Measurements from ENCODE around the gene OPALIN. TPM values are rescaled to one million over a fixed set of nuclear protein-coding genes. Genes with fewer than 3 reads are reported as not detected.
"Not testable (repeated sequence)": the region's sequence is repeated elsewhere in the genome, so short reads cannot be mapped to it uniquely, and the experiment has no call there.

OPALIN gene
- total RNA-seq, 4 donors from 2014 or later, result not detected

DNA sequence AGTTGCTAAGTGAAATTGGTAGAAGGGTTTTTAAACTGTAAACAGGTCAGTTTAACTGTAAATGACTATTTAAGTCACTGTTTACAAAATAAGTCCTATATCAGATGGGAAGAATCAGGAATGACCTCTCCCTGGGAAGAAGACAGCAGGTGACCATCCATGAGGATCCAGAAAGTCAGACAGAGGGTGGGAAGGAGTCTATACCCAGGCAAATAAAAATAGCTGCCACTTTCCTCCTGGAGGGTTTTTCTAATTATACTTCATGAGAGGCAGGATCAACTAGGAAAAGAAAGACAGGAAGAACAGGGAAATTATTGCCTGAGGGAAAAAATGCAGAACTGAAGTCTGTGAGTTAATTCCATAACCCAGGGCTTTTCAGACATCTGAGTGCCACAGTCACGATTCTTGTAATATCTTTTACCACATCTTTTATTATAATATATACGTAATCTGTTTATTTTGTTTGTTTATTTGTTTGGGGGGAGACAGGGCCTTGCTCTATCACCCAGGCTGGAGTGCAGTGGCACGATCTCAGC is 47.6 kb downstream of the OPALIN start:
- no peak overlapping the region for H3K4me3 ChIP-seq (ENCODE audit: low read depth, poor library complexity, severe bottlenecking)
- WGBS, 2 donors, result 63 to 67% methylated on average over 3 of the region's 3 CpGs
- TF ChIP-seq, protein P1, sequence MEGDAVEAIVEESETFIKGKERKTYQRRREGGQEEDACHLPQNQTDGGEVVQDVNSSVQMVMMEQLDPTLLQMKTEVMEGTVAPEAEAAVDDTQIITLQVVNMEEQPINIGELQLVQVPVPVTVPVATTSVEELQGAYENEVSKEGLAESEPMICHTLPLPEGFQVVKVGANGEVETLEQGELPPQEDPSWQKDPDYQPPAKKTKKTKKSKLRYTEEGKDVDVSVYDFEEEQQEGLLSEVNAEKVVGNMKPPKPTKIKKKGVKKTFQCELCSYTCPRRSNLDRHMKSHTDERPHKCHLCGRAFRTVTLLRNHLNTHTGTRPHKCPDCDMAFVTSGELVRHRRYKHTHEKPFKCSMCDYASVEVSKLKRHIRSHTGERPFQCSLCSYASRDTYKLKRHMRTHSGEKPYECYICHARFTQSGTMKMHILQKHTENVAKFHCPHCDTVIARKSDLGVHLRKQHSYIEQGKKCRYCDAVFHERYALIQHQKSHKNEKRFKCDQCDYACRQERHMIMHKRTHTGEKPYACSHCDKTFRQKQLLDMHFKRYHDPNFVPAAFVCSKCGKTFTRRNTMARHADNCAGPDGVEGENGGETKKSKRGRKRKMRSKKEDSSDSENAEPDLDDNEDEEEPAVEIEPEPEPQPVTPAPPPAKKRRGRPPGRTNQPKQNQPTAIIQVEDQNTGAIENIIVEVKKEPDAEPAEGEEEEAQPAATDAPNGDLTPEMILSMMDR (IDR thresholded peaks at IDR 0.05), result no peak
- TF ChIP-seq POLR2A (IDR thresholded peaks at IDR 0.05), result no peak
- no peak for DNase-seq (ENCODE audit: low spot score in 2 of 2)
- intact Hi-C loops (cut with DNase I; ENCODE audit: low total_unique reads), result no loop called here

DNA sequence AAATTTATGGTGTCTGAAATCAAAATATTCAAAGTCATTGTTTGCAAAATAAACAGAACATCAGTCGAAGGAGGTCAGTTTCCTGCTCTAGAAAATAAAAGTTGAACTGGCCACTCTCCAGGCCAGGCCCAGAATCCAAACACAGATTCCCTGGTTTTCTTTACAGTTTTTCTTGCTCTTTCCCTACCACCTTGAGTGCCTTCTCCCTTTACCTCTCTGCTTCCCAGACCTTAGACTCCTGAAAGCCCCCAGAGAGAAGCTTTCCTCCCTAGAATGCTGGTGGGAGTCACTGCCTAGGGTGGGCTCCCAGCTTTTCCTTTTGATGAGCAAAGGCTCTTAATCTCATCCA is 48.5 kb downstream of the OPALIN start:
- no peak for DNase-seq (ENCODE audit: low spot score in 2 of 2)
- no peak for TF ChIP-seq POLR2A (IDR thresholded peaks at IDR 0.05)
- TF ChIP-seq, protein P1 (IDR thresholded peaks at IDR 0.05), result no peak
- intact Hi-C loops (cut with DNase I; ENCODE audit: low total_unique reads), result no loop called here
- 43 to 48% methylated on average over 1 of the region's 1 CpG for WGBS, 2 donors
- no peak overlapping the region for H3K4me3 ChIP-seq (ENCODE audit: low read depth, poor library complexity, severe bottlenecking)

DNA sequence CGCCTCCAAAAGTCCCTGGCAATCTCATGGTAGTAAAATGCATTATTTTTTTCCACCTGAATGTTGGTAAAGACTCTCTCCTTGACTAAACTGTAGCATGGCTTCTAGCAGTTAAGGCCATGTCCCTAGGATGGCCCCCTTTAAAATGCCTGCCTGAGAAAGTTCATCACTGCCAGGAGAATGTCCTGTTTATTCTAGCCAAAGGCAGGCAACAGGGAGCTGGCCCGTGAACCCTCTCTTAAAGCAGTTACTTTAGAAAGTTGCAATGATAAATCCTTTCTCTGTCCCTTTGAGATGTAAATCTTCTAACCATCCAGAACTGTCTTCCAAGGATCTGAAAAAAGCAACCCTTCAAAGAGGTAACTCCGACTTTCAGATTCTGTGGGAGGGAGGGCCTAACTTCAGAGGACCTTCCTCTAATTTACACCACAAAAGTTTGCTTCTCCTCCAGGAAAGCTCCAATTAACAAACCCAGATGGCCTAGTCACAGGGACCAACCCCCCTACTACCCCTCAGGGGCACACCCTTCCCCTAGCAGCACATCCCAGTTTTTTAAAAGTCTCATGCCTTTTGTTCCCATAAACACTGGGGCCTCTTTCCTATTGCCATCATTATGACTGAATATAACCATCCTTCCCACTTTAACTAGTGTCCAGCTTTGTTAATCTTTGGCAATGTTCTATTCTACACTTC is 49.0 kb downstream of the OPALIN start:
- DNase-seq (ENCODE audit: low spot score in 2 of 2), result no peak
- TF ChIP-seq, protein P1 (IDR thresholded peaks at IDR 0.05), result no peak
- no peak for TF ChIP-seq POLR2A (IDR thresholded peaks at IDR 0.05)
- no peak overlapping the region for H3K4me3 ChIP-seq (ENCODE audit: low read depth, poor library complexity, severe bottlenecking)
- WGBS, 2 donors, result 44 to 46% methylated on average over 3 of the region's 3 CpGs
- intact Hi-C loops (cut with DNase I; ENCODE audit: low total_unique reads), result no loop called here

DNA sequence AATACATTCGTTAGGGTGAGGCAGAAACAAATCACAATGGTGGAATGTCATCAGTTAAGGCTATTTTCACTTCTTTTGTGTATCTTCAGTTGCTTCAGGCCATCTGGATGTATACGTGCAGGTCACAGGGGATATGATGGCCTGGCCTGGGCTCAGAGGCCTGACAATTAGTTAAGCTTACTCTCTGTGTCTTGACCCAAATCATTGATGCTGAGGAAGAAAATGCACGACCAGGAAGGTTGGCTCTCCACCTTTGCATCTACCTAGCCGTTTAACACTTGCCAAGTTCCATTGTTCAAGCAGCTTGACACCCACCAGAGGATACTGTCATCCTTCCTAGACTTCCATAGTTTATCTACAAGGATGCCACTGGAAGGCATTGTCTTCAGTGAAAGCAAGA is 49.9 kb downstream of the OPALIN start:
- WGBS, 2 donors, result 50 to 55% methylated on average over 4 of the region's 4 CpGs
- H3K4me3 ChIP-seq (ENCODE audit: low read depth, poor library complexity, severe bottlenecking); DNase-seq (ENCODE audit: low spot score in 2 of 2); intact Hi-C loops (cut with DNase I; ENCODE audit: low total_unique reads): not testable (repeated sequence)

DNA sequence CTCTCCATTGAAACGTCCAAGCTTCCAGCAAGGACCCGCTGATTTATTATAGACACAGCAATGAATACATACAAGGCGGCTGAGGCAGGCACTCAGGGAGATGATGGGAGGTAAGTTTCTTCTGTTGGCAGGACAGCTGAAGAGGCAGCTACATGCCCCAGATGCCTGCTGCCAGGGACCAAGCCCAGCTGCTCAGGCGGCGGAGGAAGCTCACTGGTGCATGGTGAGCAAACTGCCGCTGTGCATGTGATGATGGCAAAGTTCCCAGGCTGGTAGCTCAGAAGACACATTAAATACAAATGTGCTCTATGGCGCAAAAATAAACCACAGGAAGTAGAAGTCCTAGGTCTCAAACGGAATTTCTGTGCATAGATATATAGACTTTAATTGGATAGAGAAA is 52.3 kb downstream of the OPALIN start:
- peak; percentile 50 to 85 for DNase-seq (ENCODE audit: low spot score in 2 of 2)
- intact Hi-C loops (cut with DNase I; ENCODE audit: low total_unique reads), result no loop called here
- 31 to 41% methylated on average over 8 of the region's 8 CpGs for WGBS, 2 donors
- no peak overlapping the region for H3K4me3 ChIP-seq (ENCODE audit: low read depth, poor library complexity, severe bottlenecking)
- no peak for TF ChIP-seq POLR2A (IDR thresholded peaks at IDR 0.05)
- TF ChIP-seq, protein P1 (IDR thresholded peaks at IDR 0.05), result no peak

DNA sequence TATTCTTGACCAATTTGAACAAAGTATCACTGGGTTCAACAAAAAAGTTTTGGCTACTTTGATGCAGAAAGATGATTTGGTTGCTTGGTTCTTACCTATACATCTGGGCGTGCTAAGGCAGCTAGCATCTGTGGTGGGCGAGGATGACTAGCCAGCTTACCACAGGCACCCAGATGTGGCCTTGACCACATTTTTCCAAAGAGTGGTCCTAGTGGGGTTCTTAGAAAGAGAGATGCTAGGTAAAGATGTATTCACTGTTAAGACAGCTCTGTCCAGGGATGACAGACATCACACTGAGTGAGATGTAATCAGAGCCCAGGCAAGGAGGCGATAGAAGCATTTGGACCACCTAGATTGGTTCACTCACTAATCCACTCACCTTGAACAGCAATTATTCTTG is 53.8 kb downstream of the OPALIN start:
- WGBS, 2 donors, result 92% methylated on average over 3 of the region's 3 CpGs
- DNase-seq (ENCODE audit: low spot score in 2 of 2), result no peak
- H3K4me3 ChIP-seq (ENCODE audit: low read depth, poor library complexity, severe bottlenecking), result no peak overlapping the region
- no peak for TF ChIP-seq POLR2A (IDR thresholded peaks at IDR 0.05)
- TF ChIP-seq, protein P1 (IDR thresholded peaks at IDR 0.05), result no peak
- intact Hi-C loops (cut with DNase I; ENCODE audit: low total_unique reads), result no loop called here

Measured in lower leg skin (tissue), 4 donors.